Gastrocnemius medialis (tissue), 4 donors: ENCODE results near the gene PCSK6. TPM values are rescaled to one million over a fixed set of nuclear protein-coding genes. Genes with fewer than 3 reads are reported as not detected.

Experiments used
- ATAC-seq, 2 donors: fragments of 150-250 bp; one replicate each; pipeline ENCODE4 v1.9.1; 2016
- DNase-seq, 2 donors: peaks; one replicate each; pipeline ENCODE4 v3.0.0-alpha.2; 2019
- H3K27ac ChIP-seq, 4 donors: fragments of 200-600 bp; sonication (generic); 1 replicate in 1 of 4; 2 replicates in 3 of 4; pipeline ENCODE4 v1.5.1; 2016 to 2018; ENCODE audit warnings: mild to moderate bottlenecking in 2 of 4, moderate library complexity in 1 of 4
- H3K27me3 ChIP-seq, 3 donors: fragments of 200-600 bp; sonication (generic) in 2 of 3; 1 replicate in 1 of 3; 2 replicates in 2 of 3; pipeline versions ENCODE4 v1.5.1 to v1.6.0; 2016 to 2019; ENCODE audit warnings: mild to moderate bottlenecking in 1 of 3, moderate library complexity in 1 of 3
- H3K36me3 ChIP-seq, 2 donors: fragments of 200-600 bp; sonication (generic) in 1 of 2; one replicate each; pipeline ENCODE4 v1.5.1; 2017 to 2018
- H3K4me1 ChIP-seq, 2 donors: fragments of 200-600 bp; sonication (generic) in 1 of 2; one replicate each; pipeline ENCODE4 v1.5.1; 2016 to 2017; ENCODE audit warnings: mild to moderate bottlenecking in 2 of 2
- H3K4me3 ChIP-seq, 4 donors: fragments of 200-600 bp; sonication (generic) in 3 of 4; 1 replicate in 1 of 4; 2 replicates in 3 of 4; pipeline ENCODE4 v1.5.1; 2016 to 2019; ENCODE audit warnings: mild to moderate bottlenecking in 2 of 4
- H3K9me3 ChIP-seq, 3 donors: fragments of 200-600 bp; sonication (generic) in 2 of 3; 1 replicate in 1 of 3; 2 replicates in 2 of 3; pipeline ENCODE4 v1.5.1; 2016 to 2019
- POLR2A ChIP-seq, 2 donors: fragments of 450-650 bp; IDR thresholded peaks; one replicate each; pipeline ENCODE4 v1.6.1; 2017; ENCODE audit warnings: antibody characterized with exemption in 2 of 2, mild to moderate bottlenecking in 2 of 2, moderate library complexity in 2 of 2
- in situ Hi-C, 4 donors: fragments of 200-750 bp; cut with MboI; loops; one replicate each; pipeline versions ENCODE4 v1.15.0 to v1.8.0; 2017; ENCODE audit warnings: low sequenced_read_pairs in 4 of 4
- intact Hi-C: fragments of 100-400 bp; cut with DNase I; formaldehyde crosslinking; loops from one replicate; pipeline ENCODE4 v1.15.1; 2023; ENCODE audit warnings: low total_unique reads
- total RNA-seq, 4 donors: library from RNA; depleted of rRNA; stranded (reverse); fragments of >200 nt; gene quantifications; one replicate each; pipeline versions ENCODE4 v1.1.0 to v1.2.3, GENCODE V29; 2016
- TF ChIP-seq, protein P1 (sequence below), 5 experiments: fragments of 450-650 bp in 3 of 5; fragments of 200-600 bp in 2 of 5; sonication (generic) in 2 of 5; IDR thresholded peaks in 4 of 5; conservative IDR thresholded peaks in 1 of 5; 1 replicate in 4 of 5; 2 replicates in 1 of 5; pipeline ENCODE4 v1.5.1; 2016 to 2019; ENCODE audit warnings: antibody characterized with exemption in 5 of 5, mild to moderate bottlenecking in 3 of 5, moderate library complexity in 3 of 5

The PCSK6 gene
- total RNA-seq, 4 donors from 2014 or later: 12.8 to 46.0 (median 23.6) TPM

DNA sequence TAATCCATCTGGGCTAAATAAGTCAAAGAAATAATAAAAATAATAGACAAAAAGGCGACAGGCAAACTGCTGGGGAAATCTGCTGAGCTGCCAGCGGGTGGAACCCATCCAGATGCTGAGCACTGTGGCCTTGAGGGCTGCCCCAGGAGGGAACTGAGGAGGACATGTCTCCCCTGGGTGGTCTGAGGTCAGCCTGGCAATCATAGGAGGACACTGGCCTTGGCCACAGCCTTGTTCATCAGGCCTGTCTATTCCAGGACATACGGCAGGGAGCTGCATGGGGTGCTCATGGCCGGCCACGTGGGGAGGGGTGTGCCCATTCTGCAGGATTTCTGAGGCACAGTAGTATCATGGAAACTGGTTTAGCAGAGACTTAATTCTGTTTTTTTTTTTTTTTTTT lies 173.0 kb downstream of the PCSK6 start:
- peaks cover 0 to 27% of the 10 kb centered on the region in 2 donors for H3K36me3 ChIP-seq
- in situ Hi-C loops: no loop called here
- H3K9me3 ChIP-seq: no peaks in the 10 kb centered on the region
- no peak overlapping the region for H3K27ac ChIP-seq
- no peak overlapping the region for H3K4me3 ChIP-seq
- ATAC-seq: no peak
- TF ChIP-seq, protein P1, sequence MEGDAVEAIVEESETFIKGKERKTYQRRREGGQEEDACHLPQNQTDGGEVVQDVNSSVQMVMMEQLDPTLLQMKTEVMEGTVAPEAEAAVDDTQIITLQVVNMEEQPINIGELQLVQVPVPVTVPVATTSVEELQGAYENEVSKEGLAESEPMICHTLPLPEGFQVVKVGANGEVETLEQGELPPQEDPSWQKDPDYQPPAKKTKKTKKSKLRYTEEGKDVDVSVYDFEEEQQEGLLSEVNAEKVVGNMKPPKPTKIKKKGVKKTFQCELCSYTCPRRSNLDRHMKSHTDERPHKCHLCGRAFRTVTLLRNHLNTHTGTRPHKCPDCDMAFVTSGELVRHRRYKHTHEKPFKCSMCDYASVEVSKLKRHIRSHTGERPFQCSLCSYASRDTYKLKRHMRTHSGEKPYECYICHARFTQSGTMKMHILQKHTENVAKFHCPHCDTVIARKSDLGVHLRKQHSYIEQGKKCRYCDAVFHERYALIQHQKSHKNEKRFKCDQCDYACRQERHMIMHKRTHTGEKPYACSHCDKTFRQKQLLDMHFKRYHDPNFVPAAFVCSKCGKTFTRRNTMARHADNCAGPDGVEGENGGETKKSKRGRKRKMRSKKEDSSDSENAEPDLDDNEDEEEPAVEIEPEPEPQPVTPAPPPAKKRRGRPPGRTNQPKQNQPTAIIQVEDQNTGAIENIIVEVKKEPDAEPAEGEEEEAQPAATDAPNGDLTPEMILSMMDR (IDR thresholded peaks at IDR 0.05 in 4 of 5, conservative IDR thresholded peaks at IDR 0.05 in 1 of 5): no peak
- no peak for TF ChIP-seq POLR2A (IDR thresholded peaks at IDR 0.05)
- intact Hi-C loops: no loop called here
- no peaks in the 10 kb centered on the region for H3K27me3 ChIP-seq
- no peak for DNase-seq
- no peaks in the 10 kb centered on the region for H3K4me1 ChIP-seq

DNA sequence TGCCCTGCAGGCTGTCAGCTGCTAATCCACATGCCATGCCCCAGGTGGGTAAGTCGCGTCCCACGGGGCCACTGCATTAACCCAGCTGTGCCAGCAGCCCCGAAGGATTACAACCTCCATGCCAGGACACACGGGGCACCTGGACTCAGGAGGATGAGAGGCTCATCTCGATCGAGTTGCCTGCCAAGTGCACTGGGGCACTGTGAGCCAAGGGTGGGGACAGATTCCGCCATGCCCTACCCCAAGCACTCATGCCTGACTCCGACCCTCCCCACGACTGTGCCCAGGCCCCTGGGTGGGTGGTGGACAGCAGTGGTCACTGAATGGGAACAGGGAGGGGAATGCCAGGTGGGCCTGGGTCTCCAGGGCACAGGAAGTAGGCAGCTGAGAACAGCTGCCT lies 173.8 kb downstream of the PCSK6 start:
- peaks cover 0 to 21% of the 10 kb centered on the region in 2 donors for H3K36me3 ChIP-seq
- no peaks in the 10 kb centered on the region for H3K4me1 ChIP-seq
- ATAC-seq (no peak), DNase-seq (no peak)
- H3K27ac ChIP-seq: no peak overlapping the region
- no peak overlapping the region for H3K4me3 ChIP-seq
- in situ Hi-C loops: no loop called here
- no peaks in the 10 kb centered on the region for H3K27me3 ChIP-seq
- H3K9me3 ChIP-seq: no peaks in the 10 kb centered on the region
- TF ChIP-seq, protein P1 (IDR thresholded peaks at IDR 0.05 in 4 of 5, conservative IDR thresholded peaks at IDR 0.05 in 1 of 5): no peak
- TF ChIP-seq POLR2A (IDR thresholded peaks at IDR 0.05): no peak
- intact Hi-C loops: no loop called here

DNA sequence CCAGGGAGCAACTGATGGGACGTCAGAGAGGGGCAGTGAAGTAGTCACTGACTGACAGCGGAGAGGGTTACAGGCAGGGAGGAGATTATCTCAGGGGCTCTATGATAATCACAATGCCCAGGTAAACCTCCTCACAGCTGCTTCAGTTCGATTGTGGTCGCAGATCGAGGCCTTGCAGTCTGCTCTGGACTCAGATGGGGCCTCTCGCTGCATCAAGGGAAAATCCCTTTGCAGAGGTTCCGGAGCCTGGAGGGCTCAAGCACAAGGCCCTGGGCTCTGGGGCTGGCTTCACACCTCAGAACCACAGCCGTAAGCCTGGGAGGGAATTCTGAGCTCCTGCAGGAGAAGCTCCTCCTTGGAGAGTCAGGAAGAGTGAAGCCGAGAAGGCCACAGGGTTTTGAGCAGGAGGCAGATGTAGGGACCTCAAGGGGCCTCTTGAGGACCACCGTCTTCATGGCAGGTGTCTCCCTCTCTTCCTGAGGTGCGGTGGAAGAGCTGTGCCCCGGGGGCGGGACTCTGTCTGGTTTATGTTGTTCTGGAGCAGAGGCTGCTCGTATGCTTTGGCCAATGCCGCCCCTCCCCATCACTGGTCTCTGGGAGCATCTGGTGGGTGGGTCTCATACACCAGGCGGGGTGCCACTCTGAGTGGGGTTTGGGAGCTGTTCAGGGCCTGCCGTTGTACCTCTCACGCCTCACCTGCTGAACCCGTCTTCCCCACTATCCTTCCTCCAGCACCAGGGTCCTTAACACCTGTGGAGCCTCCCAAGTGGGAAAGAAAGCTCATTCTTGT lies 175.0 kb downstream of the PCSK6 start:
- no peak for ATAC-seq
- in situ Hi-C loops (no loop called here), intact Hi-C loops (no loop called here)
- no peaks in the 10 kb centered on the region for H3K9me3 ChIP-seq
- H3K36me3 ChIP-seq: peaks cover 0 to 18% of the 10 kb centered on the region in 2 donors
- no peak overlapping the region for H3K4me3 ChIP-seq
- no peak for DNase-seq
- TF ChIP-seq, protein P1 (IDR thresholded peaks at IDR 0.05 in 4 of 5, conservative IDR thresholded peaks at IDR 0.05 in 1 of 5): no peak
- TF ChIP-seq POLR2A (IDR thresholded peaks at IDR 0.05): no peak
- no peak overlapping the region for H3K27ac ChIP-seq
- no peaks in the 10 kb centered on the region for H3K4me1 ChIP-seq
- no peaks in the 10 kb centered on the region for H3K27me3 ChIP-seq

DNA sequence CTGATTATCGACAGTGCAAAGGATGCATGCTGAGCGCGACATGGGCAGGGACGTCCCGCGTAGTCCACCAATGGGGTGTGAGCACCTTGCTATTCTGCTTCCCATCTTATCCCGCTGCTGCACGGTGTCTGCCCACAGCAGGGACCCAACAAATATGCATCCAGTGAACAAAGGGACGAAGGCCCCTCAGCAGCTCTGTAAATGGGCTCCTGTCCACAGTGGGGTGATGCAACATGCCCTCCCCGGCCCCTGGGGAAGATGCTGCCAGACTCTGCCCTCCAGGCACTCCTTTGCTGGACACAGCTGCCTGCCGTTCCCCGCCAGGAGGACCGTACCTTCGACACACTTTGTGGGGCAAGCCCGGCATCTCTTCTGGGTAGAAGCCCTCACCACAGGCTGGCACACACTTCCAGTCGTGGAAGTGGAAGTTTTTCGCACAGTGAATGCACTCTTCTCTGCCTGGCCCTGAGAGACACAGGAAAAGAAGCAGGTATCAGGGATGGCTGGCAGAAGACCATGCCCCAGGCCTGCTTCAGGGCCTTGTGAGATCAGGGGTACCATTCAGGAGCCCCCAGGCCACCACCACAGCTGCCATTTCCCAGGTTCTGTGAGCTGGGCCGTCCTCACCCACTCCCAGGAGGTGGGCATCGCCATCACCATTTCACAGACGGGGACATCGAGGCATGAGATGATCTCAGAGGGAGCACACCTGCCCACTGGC lies 176.3 kb downstream of the PCSK6 start:
- Histone ChIP-seq H3K27ac (no peak overlapping the region), H3K4me3 (no peak overlapping the region), H3K4me1 (no peaks in the 10 kb centered on the region), H3K9me3 (no peaks in the 10 kb centered on the region), H3K27me3 (no peaks in the 10 kb centered on the region), H3K36me3 (peaks cover 0 to 25% of the 10 kb centered on the region in 2 donors)
- intact Hi-C loops: no loop called here
- in situ Hi-C loops: no loop called here
- ATAC-seq (no peak), DNase-seq (no peak)
- TF ChIP-seq, protein P1 (IDR thresholded peaks at IDR 0.05 in 4 of 5, conservative IDR thresholded peaks at IDR 0.05 in 1 of 5): no peak
- TF ChIP-seq POLR2A (IDR thresholded peaks at IDR 0.05): no peak
